Right hindlimb (tissue), 1 donor: ENCODE data around the gene MTUS2.

ENCODE experiments used
- DNase-seq: peaks from one replicate; pipeline ENCODE4 v3.0.0-alpha.2; 2018

MTUS2 gene

GRCh38 chr13:28859717-28860116 is 39.6 kb downstream of the MTUS2 start:
- DNase-seq, result no peak

GRCh38 chr13:28864544-28864943 is 44.4 kb downstream of the MTUS2 start:
- no peak for DNase-seq

DNA sequence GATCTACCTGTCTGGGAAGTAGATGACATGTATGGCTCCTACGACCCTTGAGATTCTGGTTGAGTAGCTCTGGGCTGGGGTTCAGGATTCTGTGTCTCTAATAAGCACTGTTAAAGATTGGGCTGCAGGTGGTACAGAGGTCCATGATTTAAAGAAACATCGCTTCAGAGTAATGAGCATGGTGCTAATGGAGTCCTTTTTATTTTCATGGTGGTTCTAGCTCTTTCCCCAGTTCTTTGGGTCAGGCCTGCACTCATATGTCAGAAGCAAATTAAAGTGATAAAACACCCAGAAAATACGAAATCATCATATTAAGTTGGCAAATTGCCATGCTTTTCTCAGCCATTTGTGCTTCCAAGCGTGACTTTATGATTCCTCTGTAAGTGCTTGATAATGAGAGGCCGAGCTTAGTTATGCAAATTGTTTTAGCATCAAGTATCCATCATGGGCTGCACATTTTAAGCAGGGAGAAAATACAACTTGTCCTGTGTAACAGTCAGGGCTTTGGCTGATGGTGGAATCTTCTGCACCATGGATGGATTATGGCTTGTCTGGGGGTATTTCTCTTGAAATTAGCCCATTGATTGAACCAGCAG is 45.1 kb downstream of the MTUS2 start:
- no peak for DNase-seq

DNA sequence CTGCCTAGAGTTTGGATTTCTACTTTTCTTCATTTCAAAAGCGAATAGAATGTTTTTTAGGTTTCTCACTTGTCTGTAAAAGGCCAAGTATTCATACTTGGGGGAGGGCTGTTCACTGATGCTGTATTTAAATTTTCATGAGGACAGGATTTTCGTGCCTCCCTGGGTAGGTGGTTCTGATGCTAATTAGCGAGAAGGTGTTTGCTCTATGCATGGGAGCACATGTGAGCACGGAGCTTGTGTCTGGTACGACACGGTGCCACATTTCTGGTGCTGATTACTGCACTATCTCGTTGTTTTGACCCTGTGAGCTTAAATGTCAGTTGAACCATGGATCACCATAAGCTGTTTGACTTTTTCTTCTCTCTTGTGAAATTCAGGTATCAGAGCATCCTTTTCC is 45.8 kb downstream of the MTUS2 start:
- no peak for DNase-seq

- DNase-seq, result no peak
Measured at GRCh38 chr13:28866932-28867331, 46.8 kb downstream of the MTUS2 start.

GRCh38 chr13:28867564-28867963 is 47.4 kb downstream of the MTUS2 start:
- DNase-seq, result no peak

DNA sequence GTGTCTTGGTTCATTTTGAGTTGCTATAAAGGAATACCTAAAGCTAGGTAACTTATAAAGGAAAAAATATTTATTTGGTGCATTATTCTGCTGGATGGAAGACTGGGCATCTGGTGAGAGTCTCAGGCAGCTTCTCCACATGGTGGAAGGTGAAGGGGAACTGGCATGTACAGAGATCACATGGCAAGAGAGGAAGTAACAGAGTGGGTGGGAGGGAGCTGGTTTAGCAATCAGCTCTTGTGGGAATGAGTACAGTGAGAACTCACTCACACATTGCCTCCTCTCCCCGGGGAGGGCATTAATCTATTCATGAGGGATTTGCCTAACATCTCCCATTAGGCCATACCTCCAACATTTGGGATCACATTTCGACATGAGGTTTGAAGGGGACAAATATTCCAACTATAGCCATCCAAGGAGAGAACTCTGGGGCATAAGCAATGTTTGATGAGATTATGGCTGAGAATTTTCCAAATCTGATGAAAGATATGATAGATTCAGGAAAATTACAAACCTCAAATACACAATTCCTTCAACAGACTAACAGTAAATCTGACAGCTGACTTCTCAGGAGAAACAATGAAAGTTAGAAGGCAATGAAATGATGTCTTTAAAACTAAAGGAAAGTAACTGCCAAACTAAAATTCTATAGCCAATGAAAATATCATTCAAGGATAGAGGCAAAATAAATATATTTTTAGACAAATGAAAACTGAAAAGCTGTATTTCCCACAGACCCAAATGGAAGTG is 52.5 kb downstream of the MTUS2 start:
- DNase-seq, result no peak

DNA sequence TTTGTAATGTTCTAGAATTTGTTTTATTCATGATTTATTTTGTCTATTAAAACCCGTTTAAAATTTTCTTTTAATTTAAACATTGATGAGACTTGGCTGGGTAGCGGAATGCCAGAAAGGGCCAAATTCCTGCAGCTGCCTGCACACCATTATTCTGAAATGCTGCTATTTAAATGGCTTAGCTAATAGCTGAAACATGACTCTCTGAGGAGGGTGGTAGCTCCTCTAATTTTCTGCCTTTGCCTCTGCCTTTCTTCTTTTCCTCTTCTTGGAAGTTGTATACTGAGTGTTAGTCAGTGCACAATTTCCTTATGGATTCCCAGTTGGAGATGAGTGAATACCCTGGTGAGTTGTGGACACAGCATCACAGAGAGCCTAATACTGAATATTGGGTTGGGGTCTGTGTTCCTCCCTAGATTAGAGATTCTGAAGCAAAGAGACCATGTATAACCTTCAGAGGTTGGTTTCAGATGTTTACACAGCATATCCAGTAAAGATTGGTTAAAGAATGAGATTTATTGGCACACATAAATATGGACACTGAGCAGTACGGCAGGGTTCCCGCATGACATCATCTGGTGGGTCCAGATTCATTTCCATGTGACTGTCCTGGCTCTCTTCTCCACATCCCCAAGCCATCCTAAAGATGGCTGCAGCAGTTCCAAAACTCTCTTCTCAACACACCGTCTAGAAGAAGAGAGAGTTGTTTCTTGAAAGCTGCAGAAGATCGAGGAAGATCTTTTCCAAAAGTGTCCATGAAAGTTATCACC is 55.9 kb downstream of the MTUS2 start:
- DNase-seq, result no peak

DNA sequence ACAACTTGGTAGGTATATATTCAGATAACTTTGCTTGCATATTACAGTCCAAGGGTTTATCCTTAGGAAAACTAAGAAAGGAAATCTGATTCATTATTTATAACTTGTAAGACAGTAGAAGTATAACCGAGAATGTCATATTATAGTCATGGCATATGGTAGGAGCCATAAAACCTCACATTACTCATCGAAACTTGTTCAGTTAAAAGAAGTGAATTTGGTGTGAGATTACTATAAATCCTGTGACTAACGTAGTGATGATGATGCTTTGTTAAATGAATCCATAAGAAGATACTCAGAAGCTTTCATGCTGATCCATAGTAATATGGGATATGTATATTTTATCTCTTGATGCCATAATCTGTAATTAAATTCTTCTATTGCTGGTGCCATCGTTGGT is 57.3 kb downstream of the MTUS2 start:
- DNase-seq, result no peak

DNA sequence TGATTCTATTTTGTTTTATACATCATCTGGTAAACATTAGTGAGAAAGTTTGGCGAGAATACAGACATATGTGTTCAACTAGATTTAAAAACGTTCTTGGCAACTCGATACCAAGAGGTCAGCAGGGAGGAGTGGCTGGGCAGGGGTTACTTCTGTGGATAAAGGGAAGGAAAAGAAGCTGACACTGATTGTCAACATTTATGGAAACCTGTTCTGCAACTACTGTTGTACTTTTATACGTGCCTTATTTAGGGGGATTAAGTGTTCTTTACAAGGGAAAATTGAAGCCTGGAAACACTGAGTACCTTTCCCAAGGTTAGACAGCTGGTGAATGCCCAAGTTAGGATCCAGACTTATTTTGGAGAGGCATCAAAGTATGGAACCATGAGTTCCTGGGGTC is 65.0 kb downstream of the MTUS2 start:
- peak; percentile 17 for DNase-seq

GRCh38 chr13:28889086-28889732 is 69.1 kb downstream of the MTUS2 start:
- no peak for DNase-seq

DNA sequence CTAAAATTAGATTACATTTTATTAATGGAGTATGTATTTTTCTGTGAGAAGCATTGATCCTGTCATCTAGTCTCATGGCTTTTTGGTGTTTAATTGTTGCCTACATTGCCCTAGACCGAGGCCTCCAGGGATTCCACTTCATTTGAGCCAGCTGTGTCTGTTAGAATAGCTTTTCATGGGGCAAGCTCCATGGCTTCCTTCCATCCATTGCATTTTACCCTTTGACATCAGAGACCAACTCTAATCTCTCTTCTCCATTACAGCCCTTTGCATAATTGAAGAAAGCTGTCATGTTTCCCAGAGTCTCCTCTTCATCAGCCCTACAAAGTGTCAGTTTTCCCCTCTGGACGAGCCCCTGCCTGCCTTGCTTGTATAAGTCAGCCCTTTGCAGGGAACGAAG is 70.6 kb downstream of the MTUS2 start:
- no peak for DNase-seq

DNA sequence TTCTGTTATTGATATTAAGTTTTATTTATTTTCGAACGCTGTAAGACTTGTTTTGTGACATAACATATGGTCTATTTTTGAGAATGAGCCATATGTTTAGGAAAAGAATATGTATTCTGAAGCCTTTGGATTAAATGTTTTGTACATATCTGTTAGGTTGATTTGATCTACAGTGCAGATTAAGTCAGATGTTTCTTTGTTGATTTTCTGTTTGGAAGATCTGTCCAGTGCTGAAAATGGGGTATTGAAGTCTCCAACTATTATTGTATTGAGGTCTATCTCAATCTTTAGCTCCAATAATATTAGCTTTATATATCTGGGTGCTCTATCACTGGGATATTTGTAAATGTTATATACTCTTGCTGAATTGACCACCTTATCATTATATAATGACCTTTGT is 97.9 kb downstream of the MTUS2 start:
- no peak for DNase-seq

DNA sequence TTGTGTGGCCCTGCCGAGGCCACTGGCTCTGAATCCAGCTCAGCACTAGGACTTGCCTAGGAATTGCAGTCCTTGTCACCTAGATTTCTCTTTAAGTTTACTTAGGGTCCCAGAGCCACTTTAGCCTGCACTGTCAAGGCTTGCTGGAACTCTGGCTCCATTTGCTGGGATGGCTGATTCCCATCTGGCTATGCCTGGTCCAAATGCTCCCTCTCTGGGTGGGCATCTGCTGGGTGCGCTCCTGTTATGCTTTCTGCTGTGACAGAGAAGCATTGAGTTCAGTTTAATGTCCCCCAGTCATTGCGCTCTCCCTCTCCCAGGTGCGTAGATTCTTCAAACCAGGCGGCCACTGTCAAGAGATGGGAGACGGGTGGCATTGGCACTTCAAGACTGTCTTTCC is 102.2 kb downstream of the MTUS2 start:
- no peak for DNase-seq

DNA sequence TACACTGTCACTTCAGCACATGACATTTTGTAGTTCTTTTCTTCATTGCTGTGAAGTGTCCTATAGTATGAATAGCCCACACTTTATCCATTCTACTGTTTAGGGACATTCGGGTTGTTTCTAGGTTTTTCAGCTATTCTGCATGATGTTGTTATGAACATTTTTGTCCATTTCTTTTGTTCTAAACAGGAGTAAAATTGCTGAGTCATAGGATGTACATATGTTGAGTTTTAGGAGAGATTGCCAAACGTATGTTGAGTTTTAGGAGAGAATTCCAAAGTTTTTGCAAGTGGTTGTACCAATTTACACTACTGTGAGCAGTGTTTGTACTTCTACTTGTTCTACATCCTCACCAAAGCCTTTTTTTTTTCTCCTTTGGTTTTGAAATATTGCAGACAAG is 115.0 kb downstream of the MTUS2 start:
- DNase-seq, result no peak

DNA sequence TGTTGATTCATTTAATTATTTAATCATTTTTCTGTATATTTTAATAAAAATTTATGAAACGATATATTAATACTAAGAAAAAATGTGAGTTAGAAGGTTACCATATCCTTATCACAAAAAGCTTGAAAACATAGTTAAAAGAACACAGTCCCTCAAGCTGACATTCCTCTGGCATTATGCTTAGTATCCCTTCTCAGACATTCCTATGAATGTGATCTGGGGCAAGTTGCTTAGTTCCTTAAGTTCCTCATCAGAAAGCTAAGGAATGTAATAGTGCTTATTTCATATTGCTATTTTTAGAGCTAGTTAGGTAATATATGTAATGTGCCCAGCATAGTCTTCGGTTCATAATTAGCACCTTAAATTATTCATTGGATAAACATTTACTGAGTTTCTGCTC is 122.8 kb downstream of the MTUS2 start:
- DNase-seq, result no peak

- no peak for DNase-seq
Measured at GRCh38 chr13:28953714-28954418, 133.7 kb downstream of the MTUS2 start.

GRCh38 chr13:28954419-28954725 is 134.2 kb downstream of the MTUS2 start:
- no peak for DNase-seq

DNA sequence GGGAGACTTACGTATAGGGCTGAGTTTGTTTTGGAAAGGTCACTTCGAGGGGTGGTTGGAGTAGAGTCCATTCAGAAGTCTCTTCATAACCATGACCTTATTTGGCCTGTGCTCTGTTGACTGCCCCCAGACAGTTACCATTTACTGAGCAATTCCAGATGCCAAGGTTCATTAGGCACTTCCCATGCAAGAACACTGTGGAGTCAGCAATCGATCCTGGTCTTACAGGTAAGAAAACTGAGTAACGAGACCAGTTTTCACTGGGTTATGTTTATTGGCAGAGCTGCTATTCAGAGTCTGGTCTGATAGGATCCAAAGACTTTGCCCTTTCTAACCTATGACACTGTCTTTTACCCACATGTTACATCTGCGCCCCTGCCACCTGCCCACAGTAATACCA is 134.7 kb downstream of the MTUS2 start:
- DNase-seq, result no peak

- DNase-seq, result no peak
Measured at GRCh38 chr13:28955264-28955966, 135.3 kb downstream of the MTUS2 start.

- DNase-seq, result no peak
Measured at GRCh38 chr13:28958018-28958417, 137.9 kb downstream of the MTUS2 start.

DNA sequence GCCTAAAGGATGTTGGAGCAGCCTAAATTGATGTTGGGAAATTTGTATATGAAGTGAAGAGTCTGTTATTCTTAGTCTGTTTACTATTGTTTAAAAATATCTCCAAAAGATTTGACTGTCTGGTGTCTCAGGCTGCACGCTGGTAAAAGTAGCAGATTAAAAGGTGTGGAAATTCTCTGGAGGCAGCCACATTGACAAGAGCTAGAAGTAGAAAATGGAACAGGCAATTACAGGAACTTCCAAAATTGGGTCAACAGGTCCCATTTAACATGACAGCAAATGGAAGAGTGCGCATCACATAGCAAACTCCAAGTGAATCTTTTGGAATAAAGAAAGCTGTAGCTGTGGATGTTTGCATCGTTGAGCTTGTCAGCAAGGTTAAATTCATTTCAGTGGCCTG is 138.3 kb downstream of the MTUS2 start:
- no peak for DNase-seq

- no peak for DNase-seq
Measured at GRCh38 chr13:28964052-28964451, 143.9 kb downstream of the MTUS2 start.
